Hepatocyte (in vitro differentiated cells): ENCODE data around the gene HNRNPH1. TPM values are rescaled to one million over a fixed set of nuclear protein-coding genes. Genes with fewer than 3 reads are reported as not detected.

ENCODE experiments used
- DNase-seq: peaks from one replicate; pipeline ENCODE4 v3.0.0-alpha.2; 2016; ENCODE audit warnings: low spot score
- H2AFZ ChIP-seq: fragments of 200-600 bp; sonication (generic); 2 replicates; pipeline ENCODE4 v1.6.0; 2016; ENCODE audit warnings: antibody characterized with exemption, mild to moderate bottlenecking
- H3K27ac ChIP-seq: fragments of 200-600 bp; sonication (generic); 2 replicates; pipeline ENCODE4 v1.5.1; 2016; ENCODE audit warnings: mild to moderate bottlenecking
- H3K27me3 ChIP-seq: fragments of 200-600 bp; sonication (generic); 2 replicates; pipeline ENCODE4 v1.6.1; 2016
- H3K36me3 ChIP-seq: fragments of 200-600 bp; sonication (generic); replicated peaks from 2 replicates; pipeline ENCODE4 v1.5.1; 2016; ENCODE audit warnings: low read depth; ENCODE audit not compliant: insufficient read depth
- H3K4me1 ChIP-seq: fragments of 200-600 bp; sonication (generic); 2 replicates; pipeline ENCODE4 v1.5.1; 2016; ENCODE audit warnings: mild to moderate bottlenecking, moderate library complexity; ENCODE audit not compliant: insufficient read depth
- H3K4me2 ChIP-seq: fragments of 200-600 bp; sonication (generic); 2 replicates; pipeline ENCODE4 v1.6.0; 2016
- H3K4me3 ChIP-seq: fragments of 200-600 bp; sonication (generic); 2 replicates; pipeline ENCODE4 v1.5.1; 2016; ENCODE audit warnings: mild to moderate bottlenecking
- H3K79me2 ChIP-seq: fragments of 200-600 bp; sonication (generic); 2 replicates; pipeline ENCODE4 v1.6.0; 2017; ENCODE audit warnings: mild to moderate bottlenecking
- H3K9me2 ChIP-seq: fragments of 200-600 bp; sonication (generic); replicated peaks from 2 replicates; pipeline ENCODE4 v1.6.0; 2017; ENCODE audit warnings: mild to moderate bottlenecking; ENCODE audit not compliant: insufficient read depth
- H3K9me3 ChIP-seq: fragments of 200-600 bp; sonication (generic); 2 replicates; pipeline ENCODE4 v1.5.1; 2016; ENCODE audit warnings: low read depth, mild to moderate bottlenecking
- H4K20me1 ChIP-seq: fragments of 200-600 bp; sonication (generic); 2 replicates; pipeline ENCODE4 v1.6.0; 2016; ENCODE audit warnings: mild to moderate bottlenecking; ENCODE audit not compliant: insufficient read depth, poor library complexity, severe bottlenecking
- EZH2 ChIP-seq: fragments of 200-600 bp; sonication (generic); IDR thresholded peaks from 2 replicates; pipeline ENCODE4 v1.6.1; 2016; ENCODE audit warnings: antibody characterized with exemption, mild to moderate bottlenecking, borderline replicate concordance
- EZH2phosphoT487 ChIP-seq: fragments of 200-600 bp; sonication (generic); IDR thresholded peaks from one replicate; pipeline ENCODE4 v1.6.1; 2018; ENCODE audit warnings: antibody characterized with exemption, mild to moderate bottlenecking, low read depth, moderate library complexity; ENCODE audit not compliant: unreplicated experiment, severe bottlenecking
- WGBS: methylation state at CpG from one replicate; pipeline ENCODE4 v1.1.6; 2016; ENCODE audit warnings: low lambda C conversion rate; ENCODE audit errors: missing lambda C conversion rate; 5-methylcytosine and 5-hydroxymethylcytosine counted together
- polyA plus RNA-seq: library from polyadenylated mRNA; unstranded; fragments of >200 nt; fragmentation: Nextera tagmentation; extraction: Ambion mirVana; gene quantifications from 2 replicates; pipeline ENCODE4 v1.2.1, GENCODE V29; 2016
- total RNA-seq: library from RNA; depleted of rRNA; stranded (reverse); fragments of >200 nt; gene quantifications from 2 replicates; pipeline ENCODE4 v1.2.3, GENCODE V29; 2014
- TF ChIP-seq, protein P1 (sequence below): fragments of 200-600 bp; sonication (generic); IDR thresholded peaks from 2 replicates; pipeline ENCODE4 v1.5.1; 2016; ENCODE audit warnings: antibody characterized with exemption, mild to moderate bottlenecking; ENCODE audit not compliant: poor library complexity

Gene HNRNPH1
- total and polyA plus RNA-seq, 2 experiments from 2014 or later = 99.9 to 485 TPM

DNA sequence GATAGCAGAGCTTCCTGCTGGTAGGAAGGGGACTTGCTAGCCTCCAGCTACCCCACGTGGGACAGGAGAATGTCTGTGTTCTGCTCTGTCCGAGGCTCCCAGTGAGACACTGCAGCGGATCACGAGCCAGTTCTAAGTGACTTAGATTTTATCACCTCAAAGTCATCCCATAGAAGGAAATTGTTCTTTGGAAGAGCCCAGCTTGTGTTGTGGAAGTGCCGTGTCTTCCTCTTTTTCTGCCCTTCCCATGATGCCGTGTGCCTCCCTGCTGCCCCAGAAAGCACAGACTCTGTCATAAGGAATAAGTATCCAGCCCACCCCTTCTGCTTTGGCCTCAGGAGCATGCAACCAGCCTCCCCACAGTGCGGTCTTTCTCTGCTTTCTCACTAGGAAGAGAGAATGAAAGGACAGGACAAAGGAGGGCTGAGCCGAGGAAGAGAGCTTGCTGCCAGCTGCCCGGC lies 37.5 kb downstream of the HNRNPH1 start:
- DNase-seq = no peak
- Histone ChIP-seq H3K9me3 (no peaks in the 10 kb centered on the region), H2AFZ (no peak overlapping the region), H4K20me1 (no peaks in the 10 kb centered on the region), H3K79me2 (no peaks in the 10 kb centered on the region), H3K4me3 (no peak overlapping the region), H3K4me1 (no peaks in the 10 kb centered on the region), H3K27ac (no peak overlapping the region), H3K4me2 (no peak overlapping the region), H3K9me2 (no peaks in the 10 kb centered on the region), H3K27me3 (no peaks in the 10 kb centered on the region), H3K36me3 (no peaks in the 10 kb centered on the region)
- TF ChIP-seq EZH2 (no peak), EZH2phosphoT487 (no peak)
- TF ChIP-seq, protein P1, sequence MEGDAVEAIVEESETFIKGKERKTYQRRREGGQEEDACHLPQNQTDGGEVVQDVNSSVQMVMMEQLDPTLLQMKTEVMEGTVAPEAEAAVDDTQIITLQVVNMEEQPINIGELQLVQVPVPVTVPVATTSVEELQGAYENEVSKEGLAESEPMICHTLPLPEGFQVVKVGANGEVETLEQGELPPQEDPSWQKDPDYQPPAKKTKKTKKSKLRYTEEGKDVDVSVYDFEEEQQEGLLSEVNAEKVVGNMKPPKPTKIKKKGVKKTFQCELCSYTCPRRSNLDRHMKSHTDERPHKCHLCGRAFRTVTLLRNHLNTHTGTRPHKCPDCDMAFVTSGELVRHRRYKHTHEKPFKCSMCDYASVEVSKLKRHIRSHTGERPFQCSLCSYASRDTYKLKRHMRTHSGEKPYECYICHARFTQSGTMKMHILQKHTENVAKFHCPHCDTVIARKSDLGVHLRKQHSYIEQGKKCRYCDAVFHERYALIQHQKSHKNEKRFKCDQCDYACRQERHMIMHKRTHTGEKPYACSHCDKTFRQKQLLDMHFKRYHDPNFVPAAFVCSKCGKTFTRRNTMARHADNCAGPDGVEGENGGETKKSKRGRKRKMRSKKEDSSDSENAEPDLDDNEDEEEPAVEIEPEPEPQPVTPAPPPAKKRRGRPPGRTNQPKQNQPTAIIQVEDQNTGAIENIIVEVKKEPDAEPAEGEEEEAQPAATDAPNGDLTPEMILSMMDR = no peak
- 94% methylated on average over 9 of the region's 9 CpGs for WGBS

DNA sequence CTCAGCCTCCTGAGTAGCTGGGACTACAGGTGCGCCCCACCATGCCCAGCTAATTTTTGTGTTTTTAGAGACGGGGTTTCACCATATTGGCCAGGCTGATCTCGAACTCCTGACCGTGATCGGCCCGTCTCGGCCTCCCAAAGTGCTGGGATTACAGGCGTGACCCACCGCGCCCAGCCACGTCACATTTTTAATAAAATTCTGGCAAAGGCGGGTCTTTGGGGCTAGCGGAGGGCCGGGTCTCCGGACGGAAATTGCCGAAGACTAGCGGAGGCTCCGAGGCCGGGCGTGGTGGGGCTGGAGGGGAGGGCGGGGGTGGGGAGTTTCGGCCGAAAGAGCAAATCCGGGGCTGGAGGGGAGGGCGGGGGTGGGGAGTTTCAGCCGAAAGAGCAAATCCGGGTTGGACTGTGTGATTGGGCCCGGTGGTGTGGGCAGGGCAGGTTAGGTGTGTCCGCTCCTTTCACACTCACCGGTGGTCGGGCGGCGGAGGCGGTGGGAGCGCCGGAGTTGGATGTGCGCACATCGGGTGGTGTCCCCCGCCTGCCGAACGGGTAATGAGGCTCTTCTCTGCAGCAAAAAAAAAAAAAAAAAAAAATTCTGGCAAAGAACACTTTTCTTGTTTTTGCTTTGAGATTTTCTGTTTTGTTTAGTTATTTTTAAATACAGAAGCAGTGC lies 46.0 kb downstream of the HNRNPH1 start:
- Histone ChIP-seq H3K9me2 (no peaks in the 10 kb centered on the region), H3K36me3 (no peaks in the 10 kb centered on the region), H3K27ac (no peak overlapping the region), H3K9me3 (no peaks in the 10 kb centered on the region), H3K27me3 (no peaks in the 10 kb centered on the region), H3K4me2 (no peak overlapping the region), H3K4me3 (no peak overlapping the region), H3K79me2 (no peaks in the 10 kb centered on the region), H2AFZ (no peak overlapping the region), H4K20me1 (no peaks in the 10 kb centered on the region), H3K4me1 (no peaks in the 10 kb centered on the region)
- WGBS = 98% methylated on average over 29 of the region's 42 CpGs
- no peak for DNase-seq
- TF ChIP-seq EZH2phosphoT487 = no peak

DNA sequence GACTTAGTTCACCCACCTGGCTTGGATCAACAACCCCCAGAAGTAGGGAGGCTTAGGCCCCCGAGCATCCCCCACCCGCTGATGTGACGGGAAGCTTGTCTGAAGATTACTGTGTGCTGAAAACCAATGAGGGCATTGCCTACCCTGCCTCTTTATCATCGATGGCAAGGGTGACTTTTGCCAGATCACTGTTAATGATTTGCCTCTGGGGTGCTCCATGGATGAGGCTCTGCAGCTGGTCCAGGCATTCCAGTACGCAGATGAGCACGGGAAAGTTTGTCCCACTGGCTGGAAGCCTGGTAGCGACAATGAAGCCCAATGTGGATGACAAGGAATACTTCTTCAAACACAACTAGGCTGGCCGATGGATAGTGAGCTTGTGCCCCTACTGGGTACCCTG lies 51.1 kb downstream of the HNRNPH1 start:
- H3K79me2 ChIP-seq = no peaks in the 10 kb centered on the region
- no peak overlapping the region for H3K27ac ChIP-seq
- no peak overlapping the region for H3K4me3 ChIP-seq
- no peak overlapping the region for H3K4me2 ChIP-seq
- no peak overlapping the region for H2AFZ ChIP-seq
- WGBS = 92% methylated on average over 8 of the region's 8 CpGs
- no peaks in the 10 kb centered on the region for H3K27me3 ChIP-seq
- H3K9me3 ChIP-seq = no peaks in the 10 kb centered on the region
- no peaks in the 10 kb centered on the region for H3K36me3 ChIP-seq
- no peaks in the 10 kb centered on the region for H4K20me1 ChIP-seq
- TF ChIP-seq, protein P1 = no peak
- TF ChIP-seq EZH2phosphoT487 = no peak
- no peak for TF ChIP-seq EZH2
- DNase-seq = no peak
- no peaks in the 10 kb centered on the region for H3K9me2 ChIP-seq
- no peaks in the 10 kb centered on the region for H3K4me1 ChIP-seq

DNA sequence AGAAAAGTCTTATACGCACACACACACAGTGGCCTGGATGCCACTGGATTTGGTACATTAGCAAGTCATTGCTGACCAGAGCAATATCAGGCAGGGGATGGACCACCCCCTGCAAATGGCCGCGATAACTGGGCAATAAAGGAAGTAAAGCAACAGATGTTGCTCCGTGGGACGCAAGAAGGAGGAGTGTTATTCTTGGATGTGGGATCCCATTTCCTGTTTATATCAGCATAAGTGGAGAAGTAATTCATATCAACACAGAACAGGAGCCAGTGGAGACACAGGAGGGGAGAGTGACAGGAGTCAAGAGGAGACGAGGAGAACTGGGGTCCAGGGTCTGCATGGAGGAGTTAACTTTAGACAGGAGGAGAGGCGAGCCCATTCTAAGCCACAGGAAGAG lies 54.8 kb downstream of the HNRNPH1 start:
- DNase-seq = no peak
- WGBS = 87% methylated on average over 7 of the region's 7 CpGs
- H3K4me2 ChIP-seq = no peak overlapping the region

More for the DNA sequence above, 54.8 kb downstream of the HNRNPH1 start:
- H3K4me3 ChIP-seq = no peak overlapping the region
- H3K9me3 ChIP-seq = no peaks in the 10 kb centered on the region
- no peaks in the 10 kb centered on the region for H3K9me2 ChIP-seq
- no peaks in the 10 kb centered on the region for H3K36me3 ChIP-seq
- no peaks in the 10 kb centered on the region for H3K27me3 ChIP-seq
- H2AFZ ChIP-seq = no peak overlapping the region
- H3K27ac ChIP-seq = no peak overlapping the region
- no peaks in the 10 kb centered on the region for H3K4me1 ChIP-seq
- no peaks in the 10 kb centered on the region for H4K20me1 ChIP-seq
- peaks cover 2% of the 10 kb centered on the region for H3K79me2 ChIP-seq
- TF ChIP-seq, protein P1 = no peak
